ENCODE measurements around the gene SLC1A7. TPM values are rescaled to one million over a fixed set of nuclear protein-coding genes. Genes with fewer than 3 reads are reported as not detected.

SLC1A7 gene
- total and polyA plus RNA-seq, 3 donors from 2014 or later: 0.32 to 1.2 (median 0.47) TPM

GRCh38 chr1:53130598-53130877 lies 11.9 kb downstream of the SLC1A7 start:
- Histone ChIP-seq H3K4me3 (no peak overlapping the region), H3K9me3 (no peaks in the 10 kb centered on the region), H3K36me3 (ENCODE audit: low read depth, missing control alignments) (no peaks in the 10 kb centered on the region), H3K27me3 (no peaks in the 10 kb centered on the region), H3K27ac (no peak overlapping the region), H3K4me1 (peaks cover 6% of the 10 kb centered on the region)
- intact Hi-C loops (cut with DNase I; ENCODE audit: low total_unique reads): no loop called here
- no peak for TF ChIP-seq CTCF (IDR thresholded peaks at IDR 0.05)
- no peak for TF ChIP-seq POLR2A (IDR thresholded peaks at IDR 0.05)
- 60 to 71% methylated on average over 1 of the region's 1 CpG for WGBS, 2 donors
- DNase-seq: no peak

GRCh38 chr1:53129891-53130597 lies 12.4 kb downstream of the SLC1A7 start:
- no peak for DNase-seq
- H3K9me3 ChIP-seq: no peaks in the 10 kb centered on the region

GRCh38 chr1:53128401-53128800 lies 14.0 kb downstream of the SLC1A7 start:
- WGBS, 2 donors: 80 to 99% methylated on average over 1 to 4 of the region's 4 CpGs
- Histone ChIP-seq H3K27ac (no peak overlapping the region), H3K27me3 (no peaks in the 10 kb centered on the region), H3K4me1 (peaks cover 18% of the 10 kb centered on the region), H3K9me3 (no peaks in the 10 kb centered on the region), H3K36me3 (ENCODE audit: low read depth, missing control alignments) (no peaks in the 10 kb centered on the region), H3K4me3 (no peak overlapping the region)
- intact Hi-C loops (cut with DNase I; ENCODE audit: low total_unique reads): no loop called here
- TF ChIP-seq CTCF (IDR thresholded peaks at IDR 0.05) (no peak), POLR2A (IDR thresholded peaks at IDR 0.05) (no peak)
- DNase-seq: no peak

More at GRCh38 chr1:53129891-53130597, 12.4 kb downstream of the SLC1A7 start:
- WGBS, 2 donors: 88 to 92% methylated on average over 6 to 12 of the region's 12 CpGs
- H3K36me3 ChIP-seq (ENCODE audit: low read depth, missing control alignments): no peaks in the 10 kb centered on the region
- no peak overlapping the region for H3K27ac ChIP-seq
- H3K4me1 ChIP-seq: peaks cover 11% of the 10 kb centered on the region
- intact Hi-C loops (cut with DNase I; ENCODE audit: low total_unique reads): no loop called here
- no peak overlapping the region for H3K4me3 ChIP-seq
- TF ChIP-seq CTCF (IDR thresholded peaks at IDR 0.05) (no peak), POLR2A (IDR thresholded peaks at IDR 0.05) (no peak)
- no peaks in the 10 kb centered on the region for H3K27me3 ChIP-seq

GRCh38 chr1:53127546-53127945 lies 14.9 kb downstream of the SLC1A7 start:
- intact Hi-C loops (cut with DNase I; ENCODE audit: low total_unique reads): no loop called here
- WGBS, 2 donors: 88 to 93% methylated on average over 5 of the region's 5 CpGs

More at GRCh38 chr1:53127546-53127945, 14.9 kb downstream of the SLC1A7 start:
- Histone ChIP-seq H3K27ac (no peak overlapping the region), H3K4me3 (no peak overlapping the region), H3K27me3 (no peaks in the 10 kb centered on the region), H3K36me3 (ENCODE audit: low read depth, missing control alignments) (no peaks in the 10 kb centered on the region), H3K4me1 (peaks cover 26% of the 10 kb centered on the region), H3K9me3 (no peaks in the 10 kb centered on the region)
- no peak for TF ChIP-seq POLR2A (IDR thresholded peaks at IDR 0.05)
- no peak for TF ChIP-seq CTCF (IDR thresholded peaks at IDR 0.05)
- DNase-seq: no peak

All from testis (tissue), 3 donors.